Measurements from ENCODE around the gene NACC2.

NACC2 gene

GRCh38 chr9:136129176-136129575, 34.1 kb upstream of the NACC2 start:
- DNase-seq (ENCODE audit: low spot score), result no peak

GRCh38 chr9:136128436-136128835, 33.3 kb upstream of the NACC2 start:
- DNase-seq (ENCODE audit: low spot score), result no peak

GRCh38 chr9:136127313-136127712, 32.2 kb upstream of the NACC2 start:
- no peak for DNase-seq (ENCODE audit: low spot score)

GRCh38 chr9:136124976-136125692, 30.0 kb upstream of the NACC2 start:
- DNase-seq (ENCODE audit: low spot score), result no peak

- DNase-seq (ENCODE audit: low spot score), result peak; percentile 94
Observed at GRCh38 chr9:136122425-136123383, 27.6 kb upstream of the NACC2 start.

GRCh38 chr9:136121801-136122200, 26.7 kb upstream of the NACC2 start:
- no peak for DNase-seq (ENCODE audit: low spot score)

GRCh38 chr9:136120438-136120844, 25.4 kb upstream of the NACC2 start:
- no peak for DNase-seq (ENCODE audit: low spot score)

GRCh38 chr9:136119883-136120393, 24.8 kb upstream of the NACC2 start:
- DNase-seq (ENCODE audit: low spot score), result no peak

- DNase-seq (ENCODE audit: low spot score), result peak; percentile 82
Observed at GRCh38 chr9:136119061-136119882, 24.2 kb upstream of the NACC2 start.

- DNase-seq (ENCODE audit: low spot score), result peak; percentile 99
Observed at GRCh38 chr9:136118320-136119060, 23.4 kb upstream of the NACC2 start, which contains the start of gene TMEM250. TSS of gene TMEM250 (minus strand) at chr9:136118875. CDS start at chr9:136116900, 1,975 bp downstream.

- no peak for DNase-seq (ENCODE audit: low spot score)
Observed at GRCh38 chr9:136117916-136118319, 22.8 kb upstream of the NACC2 start.

- DNase-seq (ENCODE audit: low spot score), result no peak
Observed at GRCh38 chr9:136117291-136117915, 22.3 kb upstream of the NACC2 start.

GRCh38 chr9:136116360-136117098, 21.4 kb upstream of the NACC2 start:
- no peak for DNase-seq (ENCODE audit: low spot score)

GRCh38 chr9:136115641-136116359, 20.7 kb upstream of the NACC2 start:
- no peak for DNase-seq (ENCODE audit: low spot score)

GRCh38 chr9:136115206-136115605, 20.1 kb upstream of the NACC2 start:
- DNase-seq (ENCODE audit: low spot score), result no peak

GRCh38 chr9:136114610-136115009, 19.5 kb upstream of the NACC2 start:
- no peak for DNase-seq (ENCODE audit: low spot score)

- DNase-seq (ENCODE audit: low spot score), result no peak
Observed at GRCh38 chr9:136112541-136112940, 17.5 kb upstream of the NACC2 start.

GRCh38 chr9:136111910-136112309, 16.8 kb upstream of the NACC2 start:
- no peak for DNase-seq (ENCODE audit: low spot score)

GRCh38 chr9:136111190-136111589, 16.1 kb upstream of the NACC2 start:
- DNase-seq (ENCODE audit: low spot score), result no peak
